SK-N-SH treated with all-trans-retinoic acid at 6 μM for 48 hours (cell line): ENCODE results near the gene DCTN5.
A peak's percentile ranks its signal among the peaks of the same experiment; 100 is the strongest.

Experiments used
- ATAC-seq: fragments of 200-7000 bp; cut with Tn5 transposase; 3 replicates; pipeline ENCODE4 v1.9.1; 2020; ENCODE audit warnings: mild to moderate bottlenecking, moderate library complexity
- ARNTL ChIP-seq: fragments of 450-650 bp; formaldehyde crosslinking; IDR thresholded peaks from 2 replicates; pipeline ENCODE4 v1.5.0; 2020; ENCODE audit warnings: low read depth, mild to moderate bottlenecking, moderate library complexity, borderline replicate concordance
- CREB5 ChIP-seq: fragments of 250-450 bp; sonication (Bioruptor Pico); IDR thresholded peaks from 2 replicates; pipeline ENCODE4 v1.5.1; 2020; ENCODE audit warnings: low read depth, mild to moderate bottlenecking, moderate library complexity
- CSDC2 ChIP-seq: fragments of 250-450 bp; sonication (Bioruptor Pico); IDR thresholded peaks from 2 replicates; pipeline ENCODE4 v1.5.0; 2020; ENCODE audit warnings: mild to moderate bottlenecking, moderate library complexity
- CSRNP3 ChIP-seq: fragments of 250-450 bp; sonication (Bioruptor Pico); IDR thresholded peaks from 2 replicates; pipeline ENCODE4 v1.5.1; 2021; ENCODE audit warnings: mild to moderate bottlenecking, moderate library complexity
- ESRRG ChIP-seq: fragments of 250-450 bp; sonication (Bioruptor Pico); IDR thresholded peaks from 2 replicates; pipeline ENCODE4 v1.6.1; 2021; ENCODE audit warnings: mild to moderate bottlenecking
- GLIS3 ChIP-seq: fragments of 250-450 bp; sonication (Bioruptor Pico); IDR thresholded peaks from 2 replicates; pipeline ENCODE4 v1.5.0; 2020; ENCODE audit warnings: mild to moderate bottlenecking, moderate library complexity
- ISL1 ChIP-seq: fragments of 250-450 bp; sonication (Bioruptor Pico); IDR thresholded peaks from 2 replicates; pipeline ENCODE4 v2.1.2; 2022; ENCODE audit warnings: mild to moderate bottlenecking, moderate library complexity
- OSR1 ChIP-seq: fragments of 250-450 bp; sonication (Bioruptor Pico); IDR thresholded peaks from 2 replicates; pipeline ENCODE4 v1.8.0; 2022; ENCODE audit warnings: moderate library complexity, mild to moderate bottlenecking, inconsistent platforms
- PPARA ChIP-seq: fragments of 250-450 bp; sonication (Bioruptor Pico); IDR thresholded peaks from 2 replicates; pipeline ENCODE4 v1.5.0; 2020; ENCODE audit warnings: mild to moderate bottlenecking, borderline replicate concordance
- RARB ChIP-seq: fragments of 250-450 bp; sonication (Bioruptor Pico); IDR thresholded peaks from 2 replicates; pipeline ENCODE4 v1.8.0; 2021; ENCODE audit warnings: mild to moderate bottlenecking, moderate library complexity
- SNAI2 ChIP-seq: fragments of 250-450 bp; sonication (Bioruptor Pico); IDR thresholded peaks from 2 replicates; pipeline ENCODE4 v1.5.0; 2020; ENCODE audit warnings: mild to moderate bottlenecking, moderate library complexity
- TCF4 ChIP-seq: fragments of 250-450 bp; sonication (Bioruptor Pico); IDR thresholded peaks from 2 replicates; pipeline ENCODE4 v1.8.0; 2021; ENCODE audit warnings: mild to moderate bottlenecking, moderate library complexity, borderline replicate concordance
- TOX ChIP-seq: fragments of 250-450 bp; sonication (Bioruptor Pico); IDR thresholded peaks from 2 replicates; pipeline ENCODE4 v1.8.0; 2021; ENCODE audit warnings: mild to moderate bottlenecking, moderate library complexity, borderline replicate concordance
- ZC3H10 ChIP-seq: fragments of 250-450 bp; sonication (Bioruptor Pico); IDR thresholded peaks from 2 replicates; pipeline ENCODE4 v1.5.1; 2021; ENCODE audit warnings: mild to moderate bottlenecking, moderate library complexity
- ZFP3 ChIP-seq: fragments of 250-450 bp; sonication (Bioruptor Pico); IDR thresholded peaks from 2 replicates; pipeline ENCODE4 v1.5.0; 2020; ENCODE audit warnings: mild to moderate bottlenecking, moderate library complexity
- ZFP30 ChIP-seq: fragments of 450-650 bp; formaldehyde crosslinking; IDR thresholded peaks from 2 replicates; pipeline ENCODE4 v1.5.0; 2022; ENCODE audit warnings: mild to moderate bottlenecking, moderate library complexity
- ZNF565 ChIP-seq: fragments of 450-650 bp; formaldehyde crosslinking; conservative IDR thresholded peaks from 2 replicates; pipeline ENCODE4 v1.5.0; 2020; ENCODE audit warnings: low read depth, mild to moderate bottlenecking, moderate library complexity
- ZNF70 ChIP-seq: fragments of 450-650 bp; formaldehyde crosslinking; IDR thresholded peaks from 2 replicates; pipeline ENCODE4 v1.5.0; 2020; ENCODE audit warnings: mild to moderate bottlenecking, moderate library complexity
- ZNF8 ChIP-seq: fragments of 450-650 bp; formaldehyde crosslinking; IDR thresholded peaks from 2 replicates; pipeline ENCODE4 v1.5.0; 2020; ENCODE audit warnings: mild to moderate bottlenecking, moderate library complexity
- TF ChIP-seq, protein P1 (sequence below): fragments of 250-450 bp; sonication (Bioruptor Pico); IDR thresholded peaks from 2 replicates; pipeline ENCODE4 v1.5.0; 2020; ENCODE audit warnings: mild to moderate bottlenecking, moderate library complexity

Gene DCTN5

GRCh38 chr16:23668225-23668624 is 27.0 kb downstream of the DCTN5 start:
- no peak for TF ChIP-seq ESRRG
- no peak for TF ChIP-seq ZNF70 (CRISPR knock-in tag)
- no peak for TF ChIP-seq SNAI2 (CRISPR knock-in tag)
- TF ChIP-seq ZNF8 (CRISPR knock-in tag): no peak
- no peak for TF ChIP-seq TCF4
- no peak for TF ChIP-seq CSDC2 (CRISPR knock-in tag)
- no peak for TF ChIP-seq ZNF565
- TF ChIP-seq TOX: no peak
- no peak for TF ChIP-seq CSRNP3 (CRISPR knock-in tag)
- no peak for TF ChIP-seq ISL1
- no peak for TF ChIP-seq PPARA
- no peak for TF ChIP-seq ARNTL (CRISPR knock-in tag)
- TF ChIP-seq ZFP30 (CRISPR knock-in tag): no peak
- TF ChIP-seq, protein P1, sequence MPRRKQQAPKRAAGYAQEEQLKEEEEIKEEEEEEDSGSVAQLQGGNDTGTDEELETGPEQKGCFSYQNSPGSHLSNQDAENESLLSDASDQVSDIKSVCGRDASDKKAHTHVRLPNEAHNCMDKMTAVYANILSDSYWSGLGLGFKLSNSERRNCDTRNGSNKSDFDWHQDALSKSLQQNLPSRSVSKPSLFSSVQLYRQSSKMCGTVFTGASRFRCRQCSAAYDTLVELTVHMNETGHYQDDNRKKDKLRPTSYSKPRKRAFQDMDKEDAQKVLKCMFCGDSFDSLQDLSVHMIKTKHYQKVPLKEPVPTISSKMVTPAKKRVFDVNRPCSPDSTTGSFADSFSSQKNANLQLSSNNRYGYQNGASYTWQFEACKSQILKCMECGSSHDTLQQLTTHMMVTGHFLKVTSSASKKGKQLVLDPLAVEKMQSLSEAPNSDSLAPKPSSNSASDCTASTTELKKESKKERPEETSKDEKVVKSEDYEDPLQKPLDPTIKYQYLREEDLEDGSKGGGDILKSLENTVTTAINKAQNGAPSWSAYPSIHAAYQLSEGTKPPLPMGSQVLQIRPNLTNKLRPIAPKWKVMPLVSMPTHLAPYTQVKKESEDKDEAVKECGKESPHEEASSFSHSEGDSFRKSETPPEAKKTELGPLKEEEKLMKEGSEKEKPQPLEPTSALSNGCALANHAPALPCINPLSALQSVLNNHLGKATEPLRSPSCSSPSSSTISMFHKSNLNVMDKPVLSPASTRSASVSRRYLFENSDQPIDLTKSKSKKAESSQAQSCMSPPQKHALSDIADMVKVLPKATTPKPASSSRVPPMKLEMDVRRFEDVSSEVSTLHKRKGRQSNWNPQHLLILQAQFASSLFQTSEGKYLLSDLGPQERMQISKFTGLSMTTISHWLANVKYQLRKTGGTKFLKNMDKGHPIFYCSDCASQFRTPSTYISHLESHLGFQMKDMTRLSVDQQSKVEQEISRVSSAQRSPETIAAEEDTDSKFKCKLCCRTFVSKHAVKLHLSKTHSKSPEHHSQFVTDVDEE (CRISPR knock-in tag): no peak
- TF ChIP-seq ZC3H10 (CRISPR knock-in tag): no peak
- no peak for TF ChIP-seq RARB
- no peak for TF ChIP-seq GLIS3 (CRISPR knock-in tag)
- TF ChIP-seq ZFP3 (CRISPR knock-in tag): no peak
- ATAC-seq: no peak

- no peak for ATAC-seq
- no peak for TF ChIP-seq GLIS3 (CRISPR knock-in tag)
- no peak for TF ChIP-seq OSR1 (CRISPR knock-in tag)
- TF ChIP-seq, all 23 proteins: peak for 0
These were observed 27.6 kb downstream of the DCTN5 start for GRCh38 chr16:23668873-23669272.

DNA sequence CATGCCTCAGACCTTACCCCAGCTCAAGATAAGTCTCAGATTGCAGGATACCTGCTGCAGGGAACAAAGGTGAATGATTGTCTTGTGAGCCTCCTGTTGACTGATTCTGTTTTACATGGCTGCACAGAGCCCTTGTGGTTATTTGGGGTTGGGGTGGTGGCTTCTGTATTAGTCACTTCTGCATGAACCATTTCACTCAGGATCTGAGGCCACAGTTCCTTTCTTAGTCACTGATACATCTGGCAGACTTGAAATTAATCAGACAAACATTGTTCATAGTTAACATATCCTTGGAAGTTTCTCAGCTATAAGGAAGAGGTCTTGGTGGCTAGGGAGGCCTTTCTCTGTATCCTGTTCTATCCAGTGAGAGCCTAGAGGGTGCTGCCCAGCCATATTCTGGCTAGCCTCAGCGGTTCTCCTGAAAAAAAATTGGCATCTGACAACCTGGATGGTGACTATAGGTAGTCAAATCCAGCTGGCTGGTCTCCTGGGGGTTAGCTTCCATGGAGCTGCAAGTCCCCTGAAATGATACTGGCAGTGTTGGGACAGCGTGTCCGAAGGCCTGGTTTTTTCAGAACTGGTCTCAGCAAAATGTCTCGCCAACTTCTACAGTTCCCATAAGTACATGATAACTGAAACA is 29.0 kb downstream of the DCTN5 start:
- TF ChIP-seq CREB5 (no peak), ZNF565 (no peak)
- TF ChIP-seq, all 23 proteins: peak for 0
- peak; percentile 76 for ATAC-seq

- TF ChIP-seq, protein P1 (CRISPR knock-in tag): no peak
- no peak for ATAC-seq
These were observed 32.8 kb downstream of the DCTN5 start for GRCh38 chr16:23673971-23674614.
